HuH-7 (cell line): ENCODE measurements around the gene CTSD.

Experiments
- DNase-seq: peaks from one replicate; pipeline ENCODE4 v3.0.0; 2011; ENCODE audit warnings: low spot score

Gene CTSD

GRCh38 chr11:1744891-1745700, 18.6 kb downstream of the CTSD start:
- no peak for DNase-seq

- DNase-seq: no peak
Observed at GRCh38 chr11:1744137-1744886, 19.4 kb downstream of the CTSD start.

GRCh38 chr11:1743585-1744136, 20.1 kb downstream of the CTSD start:
- no peak for DNase-seq

- DNase-seq: no peak
Observed at GRCh38 chr11:1742869-1743584, 20.7 kb downstream of the CTSD start.

GRCh38 chr11:1742371-1742770, 21.4 kb downstream of the CTSD start:
- no peak for DNase-seq

GRCh38 chr11:1741741-1742140, 22.0 kb downstream of the CTSD start:
- DNase-seq: no peak

- no peak for DNase-seq
Observed at GRCh38 chr11:1740786-1741530, 22.8 kb downstream of the CTSD start.

- no peak for DNase-seq
Observed at GRCh38 chr11:1739576-1739975, 24.2 kb downstream of the CTSD start.

- DNase-seq: no peak
Observed at GRCh38 chr11:1738380-1738779, 25.3 kb downstream of the CTSD start.

GRCh38 chr11:1737080-1737757, 26.5 kb downstream of the CTSD start:
- DNase-seq: no peak

GRCh38 chr11:1736447-1736992, 27.2 kb downstream of the CTSD start:
- DNase-seq: no peak

GRCh38 chr11:1735271-1735670, 28.5 kb downstream of the CTSD start:
- DNase-seq: no peak

GRCh38 chr11:1734641-1735081, 29.1 kb downstream of the CTSD start:
- no peak for DNase-seq

- no peak for DNase-seq
Observed at GRCh38 chr11:1733716-1734640, 29.7 kb downstream of the CTSD start.

- DNase-seq: no peak
Observed at GRCh38 chr11:1733009-1733715, 30.6 kb downstream of the CTSD start.

- no peak for DNase-seq
Observed at GRCh38 chr11:1732418-1733008, 31.2 kb downstream of the CTSD start.

- DNase-seq: no peak
Observed at GRCh38 chr11:1731451-1732059, 32.2 kb downstream of the CTSD start.

- no peak for DNase-seq
Observed at GRCh38 chr11:1730059-1730629, 33.6 kb downstream of the CTSD start.
